IMR-90 (cell line): ENCODE results near the gene ZAP70. TPM values are rescaled to one million over a fixed set of nuclear protein-coding genes. Genes with fewer than 3 reads are reported as not detected.
"Not testable (repeated sequence)": the region's sequence is repeated elsewhere in the genome, so short reads cannot be mapped to it uniquely, and the experiment has no call there.

Experiments used
- ATAC-seq: fragments of 200-7000 bp; cut with Tn5 transposase; 2 replicates; pipeline ENCODE4 v1.9.1; 2020; ENCODE audit warnings: low read depth, mild to moderate bottlenecking, moderate library complexity
- BruUV-seq: library from RNA; stranded (reverse); fragments of 400-500 nt; replicated peaks from 2 replicates; lab custom pipeline; 2021; lab: Mats Ljungman, UMichigan
- CTCF ChIA-PET: fragments of 300-600 bp; formaldehyde crosslinking; extraction: SDS; loops from one replicate; lab custom pipeline; 2021; ENCODE audit warnings: antibody characterized with exemption; lab: Yijun Ruan, JAX
- POLR2A ChIA-PET: fragments of 300-600 bp; sonication (Branson Sonifier 250); formaldehyde crosslinking; loops from one replicate; lab custom pipeline; 2022; ENCODE audit warnings: antibody characterized with exemption; ENCODE audit not compliant: unreplicated experiment; lab: Charles Lee
- DNase-seq: peaks from one replicate; pipeline ENCODE4 v3.0.0; 2013
- H2AFZ ChIP-seq: replicated peaks from 2 replicates; pipeline ENCODE3; 2013; ENCODE audit warnings: low read length, mild to moderate bottlenecking; ENCODE audit not compliant: poor library complexity
- H2AK5ac ChIP-seq: 2 replicates; pipeline ENCODE4 v1.6.1; 2013; ENCODE audit warnings: low read depth, low read length, inconsistent platforms
- H2AK9ac ChIP-seq: replicated peaks from 2 replicates; pipeline ENCODE3; 2013; ENCODE audit warnings: mild to moderate bottlenecking, low read depth, low read length, moderate library complexity; ENCODE audit not compliant: poor library complexity
- H2BK120ac ChIP-seq: 2 replicates; pipeline ENCODE4 v1.6.1; 2013; ENCODE audit warnings: low read depth, low read length, inconsistent platforms
- H2BK15ac ChIP-seq: 3 replicates; pipeline ENCODE4 v1.6.1; 2013; ENCODE audit warnings: low read depth, low read length, inconsistent platforms
- H2BK20ac ChIP-seq: 2 replicates; pipeline ENCODE4 v1.6.1; 2013; ENCODE audit warnings: low read depth, mild to moderate bottlenecking, inconsistent platforms, low read length, moderate library complexity
- H2BK5ac ChIP-seq: 2 replicates; pipeline ENCODE4 v1.6.1; 2013; ENCODE audit warnings: mild to moderate bottlenecking, low read depth, low read length, inconsistent platforms; ENCODE audit not compliant: poor library complexity, severe bottlenecking
- H3K14ac ChIP-seq: replicated peaks from 2 replicates; pipeline ENCODE4 v1.6.1; 2013; ENCODE audit warnings: low read depth, low read length, inconsistent platforms
- H3K18ac ChIP-seq: 2 replicates; pipeline ENCODE4 v1.6.1; 2013; ENCODE audit warnings: low read depth, low read length, control low read depth
- H3K23ac ChIP-seq: 2 replicates; pipeline ENCODE4 v1.6.1; 2013; ENCODE audit warnings: low read depth, low read length, inconsistent platforms
- H3K27ac ChIP-seq: 2 replicates; pipeline ENCODE4 v1.5.1; 2013; ENCODE audit warnings: mild to moderate bottlenecking, control low read depth, low read length; ENCODE audit not compliant: insufficient read depth
- H3K27me3 ChIP-seq: 2 replicates; pipeline ENCODE4 v1.6.1; 2013; ENCODE audit warnings: low read length; ENCODE audit not compliant: control insufficient read depth, insufficient read depth
- H3K36me3 ChIP-seq: 2 replicates; pipeline ENCODE4 v1.6.1; 2013; ENCODE audit warnings: low read length, mixed read lengths; ENCODE audit not compliant: control insufficient read depth, insufficient read depth
- H3K4ac ChIP-seq: 2 replicates; pipeline ENCODE4 v1.6.1; 2013; ENCODE audit warnings: low read depth, low read length, inconsistent platforms
- H3K4me1 ChIP-seq: 2 replicates; pipeline ENCODE4 v1.6.1; 2013; ENCODE audit warnings: low read length, mixed read lengths; ENCODE audit not compliant: control insufficient read depth, insufficient read depth
- H3K4me2 ChIP-seq: 2 replicates; pipeline ENCODE4 v1.6.1; 2013; ENCODE audit warnings: low read depth, mild to moderate bottlenecking, control low read depth, low read length, moderate library complexity
- H3K4me3 ChIP-seq: 2 replicates; pipeline ENCODE4 v1.5.1; 2013; ENCODE audit warnings: low read depth, mild to moderate bottlenecking, control low read depth, low read length, moderate library complexity; ENCODE audit not compliant: insufficient read depth
- H3K56ac ChIP-seq: 2 replicates; pipeline ENCODE4 v1.6.1; 2013; ENCODE audit warnings: low read length, inconsistent platforms; ENCODE audit not compliant: insufficient read depth; ENCODE audit errors: extremely low read depth
- H3K79me1 ChIP-seq, 2 experiments: 2 replicates each; pipeline ENCODE4 v1.6.1; 2013; ENCODE audit warnings: low read length in 2 of 2, inconsistent platforms in 1 of 2, low read depth in 1 of 2
- H3K9ac ChIP-seq: 2 replicates; pipeline ENCODE4 v1.6.1; 2013; ENCODE audit warnings: low read depth, low read length, control low read depth
- H3K9me1 ChIP-seq: 2 replicates; pipeline ENCODE4 v1.6.1; 2013; ENCODE audit warnings: low read length, inconsistent platforms; ENCODE audit not compliant: insufficient read depth
- H3K9me3 ChIP-seq: 2 replicates; pipeline ENCODE4 v1.6.1; 2013; ENCODE audit warnings: low read length; ENCODE audit not compliant: control insufficient read depth, insufficient read depth
- H4K20me1 ChIP-seq: 2 replicates; pipeline ENCODE4 v1.6.1; 2013; ENCODE audit warnings: low read length, inconsistent platforms; ENCODE audit not compliant: insufficient read depth
- H4K5ac ChIP-seq: 2 replicates; pipeline ENCODE4 v1.6.1; 2013; ENCODE audit warnings: mild to moderate bottlenecking, low read depth, low read length, control low read depth
- H4K8ac ChIP-seq, 2 experiments: 2 replicates each; pipeline ENCODE4 v1.6.1; 2013; ENCODE audit warnings: low read depth in 2 of 2, low read length in 2 of 2, control low read depth in 1 of 2, inconsistent platforms in 1 of 2
- H4K91ac ChIP-seq: 2 replicates; pipeline ENCODE4 v1.6.1; 2013; ENCODE audit warnings: low read depth, low read length, inconsistent platforms; ENCODE audit not compliant: insufficient read depth
- WGBS, 2 experiments: methylation state at CpG; one replicate each; pipeline versions ENCODE4 v1.1.5 to v1.1.7; 2013; ENCODE audit warnings: missing lambda C conversion rate in 2 of 2; ENCODE audit not compliant: insufficient read length in 1 of 2; ENCODE audit errors: extremely low coverage in 2 of 2; 5-methylcytosine and 5-hydroxymethylcytosine counted together
- dilution Hi-C: fragments of 300-500 bp; cut with HindIII; formaldehyde crosslinking; loops from one replicate; pipeline ENCODE4 v1.14.3; 2018; ENCODE audit warnings: low sequenced_read_pairs; ENCODE audit not compliant: unreplicated experiment
- in situ Hi-C: fragments of 300-500 bp; cut with MboI; formaldehyde crosslinking; loops from 3 replicates; pipeline ENCODE4 v1.14.3; 2019; ENCODE audit warnings: low sequenced_read_pairs, inconsistent platforms, mixed read lengths
- intact Hi-C: fragments of 100-400 bp; cut with micrococcal nuclease; formaldehyde crosslinking; loops from 2 replicates; pipeline ENCODE4 v1.10.0; 2022
- polyA plus RNA-seq, 3 experiments: library from polyadenylated mRNA; depleted of rRNA; stranded (reverse); fragments of >200 nt; gene quantifications; 2 replicates each; pipeline ENCODE4 v1.2.3, GENCODE V29; 2012; ENCODE audit warnings: low replicate concordance in 1 of 3
- total RNA-seq: library from RNA; depleted of rRNA; stranded (reverse); fragments of >200 nt; gene quantifications from 2 replicates; pipeline ENCODE4 v1.2.3, GENCODE V29; 2012

The ZAP70 gene
- total and polyA plus RNA-seq, 2 of the 4 experiments (the other 2 are of a cell fraction): under 0.01 to 0.09 TPM

DNA sequence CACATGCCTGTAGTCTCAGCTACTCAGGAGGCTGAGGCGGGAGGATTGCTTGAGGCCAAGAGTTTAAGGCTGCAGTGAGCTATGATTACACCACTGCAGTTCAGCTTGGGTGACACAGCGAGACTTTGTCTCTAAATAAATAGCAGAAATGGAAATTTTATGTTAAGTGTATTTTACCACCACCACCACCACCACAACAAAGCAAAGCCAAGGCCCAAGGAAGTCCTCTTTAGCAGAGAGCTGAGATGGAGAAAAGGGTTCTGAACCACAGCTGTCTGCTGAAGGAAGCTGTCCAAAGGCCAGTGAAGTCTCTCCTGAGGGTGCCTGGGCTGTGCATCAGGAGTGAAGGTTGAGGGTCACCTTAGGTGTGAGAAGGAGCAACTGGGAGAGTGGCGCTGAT is 26.1 kb upstream of the ZAP70 start:
- WGBS, 2 experiments: no CpG with 5 or more reads among the region's 3 CpGs

More for the DNA sequence above, 26.1 kb upstream of the ZAP70 start:
- H2AK5ac ChIP-seq, H3K23ac ChIP-seq, H3K27ac ChIP-seq, H2AK9ac ChIP-seq, H3K14ac ChIP-seq, in situ Hi-C loops, H4K5ac ChIP-seq, H3K9me1 ChIP-seq, H3K4me3 ChIP-seq, ATAC-seq, H3K4ac ChIP-seq, H3K9me3 ChIP-seq, POLR2A ChIA-PET, H2BK120ac ChIP-seq, BruUV-seq, H2BK15ac ChIP-seq, H3K18ac ChIP-seq, intact Hi-C loops, dilution Hi-C loops, H3K36me3 ChIP-seq, H3K4me2 ChIP-seq, H2AFZ ChIP-seq, H4K91ac ChIP-seq, H3K79me1 ChIP-seq, H2BK5ac ChIP-seq, H4K20me1 ChIP-seq, H2BK20ac ChIP-seq, H3K56ac ChIP-seq, DNase-seq, H3K27me3 ChIP-seq, H3K4me1 ChIP-seq, H3K9ac ChIP-seq, H4K8ac ChIP-seq: not testable (repeated sequence)
- CTCF ChIA-PET: interaction anchor here (1.1 kb wide), 1 partner anchor 13 kb away, joined by 4 read pairs; no protein-coding TSS in a partner anchor
